K562 (cell line): ENCODE measurements around the gene ITPRID2. TPM values are rescaled to one million over a fixed set of nuclear protein-coding genes. Genes with fewer than 3 reads are reported as not detected.

ENCODE experiments used
- ATAC-seq: fragments of 200-7000 bp; cut with Tn5 transposase; 3 replicates; pipeline ENCODE4 v1.9.1; 2020; ENCODE audit warnings: moderate library complexity
- BruUV-seq: library from RNA; stranded (reverse); fragments of 400-500 nt; replicated peaks from 2 replicates; lab custom pipeline; 2021; lab: Mats Ljungman, UMichigan
- CTCF ChIA-PET: fragments of 300-600 bp; formaldehyde crosslinking; extraction: SDS; loops from one replicate; lab custom pipeline; 2021; ENCODE audit warnings: low intra/inter-chr PET ratio; lab: Yijun Ruan, JAX
- POLR2A ChIA-PET: fragments of 300-600, 350-650 bp; sonication (Branson Sonifier 250); formaldehyde crosslinking; extraction: SDS; loops from one replicate; lab custom pipeline; 2021; ENCODE audit warnings: antibody characterized with exemption, inconsistent platforms; lab: Yijun Ruan, JAX
- DNase-seq, 4 experiments: peaks; one replicate each; pipeline versions ENCODE4 v3.0.0 to v3.0.0-alpha.2; 2011 to 2018; ENCODE audit warnings: low spot score in 3 of 4, mixed read lengths in 3 of 4; ENCODE audit errors: extremely low read depth in 1 of 4
- FAIRE-seq: peaks from 2 replicates; lab custom pipeline; 2011; peaks lifted over from hg19 to GRCh38; lab: Jason Lieb, UNC
- H2AFZ ChIP-seq: 2 replicates; pipeline ENCODE4 v1.6.0; 2011; ENCODE audit warnings: low read depth, low read length, control low read depth, inconsistent platforms
- H3K27ac ChIP-seq: fragments of 200-600 bp; 3 replicates; pipeline ENCODE4 v1.8.0; 2011; ENCODE audit warnings: low read depth, mild to moderate bottlenecking, control low read depth, inconsistent platforms, low read length, moderate library complexity, mixed read lengths; ENCODE audit errors: extremely low read depth
- H3K27me3 ChIP-seq, 2 experiments: fragments of 300-600 bp in 1 of 2; 2 replicates in 1 of 2; 3 replicates in 1 of 2; pipeline versions ENCODE4 v1.6.0 to v1.8.0; 2011; ENCODE audit warnings: inconsistent platforms in 2 of 2, low read length in 2 of 2, mild to moderate bottlenecking in 1 of 2, mixed read lengths in 1 of 2, moderate library complexity in 1 of 2; ENCODE audit not compliant: control insufficient read depth in 2 of 2, insufficient read depth in 2 of 2
- H3K36me3 ChIP-seq: fragments of 300-600 bp; 3 replicates; pipeline ENCODE4 v1.8.0; 2011; ENCODE audit warnings: mild to moderate bottlenecking, low read length, inconsistent platforms; ENCODE audit not compliant: control insufficient read depth, insufficient read depth
- H3K4me1 ChIP-seq, 2 experiments: fragments of 200-600 bp in 1 of 2; replicated peaks in 1 of 2; 2 replicates in 1 of 2; 3 replicates in 1 of 2; pipeline versions ENCODE4 v1.5.1 to v1.8.0; 2011; ENCODE audit warnings: inconsistent platforms in 2 of 2, low read length in 2 of 2, mild to moderate bottlenecking in 1 of 2, mixed read lengths in 1 of 2, moderate library complexity in 1 of 2; ENCODE audit not compliant: control insufficient read depth in 2 of 2, insufficient read depth in 2 of 2
- H3K4me2 ChIP-seq: 2 replicates; pipeline ENCODE4 v1.6.1; 2011; ENCODE audit warnings: low read length, control low read depth, inconsistent platforms, mixed read lengths; ENCODE audit not compliant: insufficient read depth
- H3K4me3 ChIP-seq: fragments of 200-600 bp; sonication (generic), shearing (Covaris generic); 2 replicates; pipeline ENCODE4 v1.5.1; 2016; ENCODE audit warnings: control low read depth, inconsistent platforms
- H3K79me2 ChIP-seq: fragments of 200-600 bp; 3 replicates; pipeline ENCODE4 v1.8.0; 2011; ENCODE audit warnings: low read length, inconsistent platforms; ENCODE audit not compliant: control insufficient read depth, insufficient read depth
- H3K9ac ChIP-seq, 2 experiments: 2 replicates each; pipeline versions ENCODE4 v1.6.0 to v1.6.1; 2011; ENCODE audit warnings: low read depth in 2 of 2, low read length in 2 of 2, control low read depth in 1 of 2, inconsistent platforms in 1 of 2, mild to moderate bottlenecking in 1 of 2, mixed read lengths in 1 of 2; ENCODE audit not compliant: insufficient read depth in 1 of 2
- H3K9me1 ChIP-seq: one replicate; pipeline ENCODE4 v1.6.0; 2011; ENCODE audit warnings: inconsistent platforms, mild to moderate bottlenecking, low read length, moderate library complexity; ENCODE audit not compliant: control insufficient read depth, insufficient read depth
- H3K9me3 ChIP-seq: replicated peaks from 2 replicates; pipeline ENCODE4 v1.5.1; 2011; ENCODE audit warnings: low read depth, low read length, inconsistent platforms; ENCODE audit not compliant: control insufficient read depth, insufficient read depth
- H4K20me1 ChIP-seq: replicated peaks from 2 replicates; pipeline ENCODE4 v1.6.1; 2011; ENCODE audit warnings: low read length, inconsistent platforms, mixed read lengths; ENCODE audit not compliant: control insufficient read depth, insufficient read depth
- ATF3 ChIP-seq, 2 experiments: fragments of 450-650 bp in 1 of 2; sonication (generic) in 1 of 2; formaldehyde crosslinking in 1 of 2; IDR thresholded peaks in 1 of 2; conservative IDR thresholded peaks in 1 of 2; 2 replicates each; pipeline versions ENCODE4 v1.6.1 to v1.8.1; 2016 to 2023; ENCODE audit warnings: mild to moderate bottlenecking in 2 of 2, moderate library complexity in 2 of 2, inconsistent platforms in 1 of 2, missing genetic modification reagents in 1 of 2
- BRD9 ChIP-seq: fragments of 450-650 bp; IDR thresholded peaks from 2 replicates; pipeline ENCODE4 v1.6.1; 2018; ENCODE audit warnings: low read depth; ENCODE audit not compliant: partially characterized antibody
- DDX20 ChIP-seq: fragments of 450-650 bp; IDR thresholded peaks from 2 replicates; pipeline ENCODE4 v1.6.1; 2016; ENCODE audit warnings: missing genetic modification characterization, low read depth, mild to moderate bottlenecking, missing compliant biosample characterization, moderate library complexity
- DLX4 ChIP-seq: fragments of 250-450 bp; sonication (Bioruptor Pico); IDR thresholded peaks from 2 replicates; pipeline ENCODE4 v1.6.1; 2021; ENCODE audit warnings: mild to moderate bottlenecking
- E2F3 ChIP-seq: fragments of 250-450 bp; sonication (Bioruptor Pico); IDR thresholded peaks from 2 replicates; pipeline ENCODE4 v1.4.0; 2020; ENCODE audit warnings: mild to moderate bottlenecking
- ELF1 ChIP-seq: fragments of 200-800 bp; sonication (Bioruptor generic); IDR thresholded peaks from 2 replicates; pipeline ENCODE4 v1.6.1; 2016; ENCODE audit warnings: missing genetic modification characterization, missing compliant biosample characterization
- NFATC3 ChIP-seq: fragments of 450-650 bp; IDR thresholded peaks from 2 replicates; pipeline ENCODE4 v1.6.1; 2017; ENCODE audit warnings: mild to moderate bottlenecking
- PHB2 ChIP-seq: fragments of 450-650 bp; IDR thresholded peaks from 2 replicates; pipeline ENCODE4 v1.6.1; 2017; ENCODE audit warnings: low read depth
- SMARCB1 ChIP-seq: IDR thresholded peaks from 2 replicates; pipeline ENCODE4 v1.6.1; 2011; ENCODE audit warnings: improper control_type of control experiment, low read depth; ENCODE audit not compliant: insufficient read length
- TFAP4 ChIP-seq: sonication (generic); formaldehyde crosslinking; IDR thresholded peaks from 2 replicates; pipeline ENCODE4 v1.8.0; 2022; ENCODE audit warnings: missing genetic modification reagents, mild to moderate bottlenecking, moderate library complexity, borderline replicate concordance
- ZNF175 ChIP-seq: fragments of 200-800 bp; sonication (Bioruptor generic); IDR thresholded peaks from 2 replicates; pipeline ENCODE4 v1.6.1; 2016; ENCODE audit warnings: low read depth, mild to moderate bottlenecking, missing genetic modification characterization, missing compliant biosample characterization
- ZNF436 ChIP-seq: fragments of 250-450, 450-650 bp; sonication (Bioruptor Pico); formaldehyde crosslinking; IDR thresholded peaks from 2 replicates; pipeline ENCODE4 v1.7.0; 2020; ENCODE audit warnings: mild to moderate bottlenecking
- WGBS: fragments of 100-300 bp; shearing (Covaris generic); methylation state at CpG from one replicate; pipeline ENCODE4 v1.1.6; 2016; ENCODE audit warnings: low coverage, mixed read lengths; ENCODE audit not compliant: insufficient coverage; ENCODE audit errors: missing lambda C conversion rate; 5-methylcytosine and 5-hydroxymethylcytosine counted together
- in situ Hi-C: fragments of 300-500 bp; cut with MboI; formaldehyde crosslinking; loops from 4 replicates; pipeline ENCODE4 v1.15.0; 2018; ENCODE audit warnings: inconsistent platforms, mixed read lengths
- intact Hi-C: fragments of 100-400 bp; cut with micrococcal nuclease; formaldehyde crosslinking; loops from 2 replicates; pipeline ENCODE4 v1.14.2; 2022
- polyA plus RNA-seq, 8 experiments: library from polyadenylated mRNA; depleted of rRNA in 4 of 8; stranded (reverse) in 5 of 8; unstranded in 3 of 8; fragments of >200 nt; fragmentation: Nextera tagmentation in 2 of 8; fragmentation: Illumina TruSeq in 1 of 8; extraction: Ambion mirVana in 2 of 8; extraction: Trizol in 1 of 8; gene quantifications; 2 replicates each; pipeline versions ENCODE4 v1.2.1 to v1.2.3, GENCODE V29; 2011 to 2014; ENCODE audit warnings: inconsistent platforms in 1 of 8, missing spikeins in 1 of 8
- total RNA-seq, 7 experiments: library from RNA; depleted of rRNA in 6 of 7; stranded (reverse); fragments of >200 nt in 6 of 7; fragmentation: Illumina TruSeq in 2 of 7; extraction: Trizol in 2 of 7; gene quantifications; 2 replicates each; pipeline versions ENCODE4 v1.2.1 to v1.2.3, GENCODE V29; 2011 to 2021; ENCODE audit warnings: low replicate concordance in 1 of 7
- TF ChIP-seq, protein P1 (sequence below): fragments of 450-650 bp; IDR thresholded peaks from 2 replicates; pipeline ENCODE4 v1.6.1; 2016; ENCODE audit warnings: low read depth, mild to moderate bottlenecking, moderate library complexity

ITPRID2 gene
- total and polyA plus RNA-seq, 9 of the 15 experiments (the other 6 are each of a cell fraction or from before 2014, with no cell fraction given), result 18.5 to 77.8 (median 52.0) TPM

GRCh38 chr2:181849601-181850000, 41.9 kb upstream of the ITPRID2 start:
- Histone ChIP-seq H3K9me1 (no peaks in the 10 kb centered on the region), H3K27ac (no peak overlapping the region), H3K79me2 (no peaks in the 10 kb centered on the region), H3K4me1 (no peaks in the 10 kb centered on the region), H2AFZ (no peak overlapping the region), H3K9ac (no peak overlapping the region), H3K27me3 (no peaks in the 10 kb centered on the region)
- BruUV-seq, result no TSS peak
- in situ Hi-C loops, result no loop called here
- 15% methylated on average over 1 of the region's 1 CpG for WGBS
- CTCF ChIA-PET, result no interaction called here
- ATAC-seq (no peak), FAIRE-seq (no peak)
- POLR2A ChIA-PET, result no interaction called here
- TF ChIP-seq PHB2, result no peak
- TF ChIP-seq SMARCB1, result no peak
- TF ChIP-seq ZNF175 (CRISPR knock-in tag), result no peak
- no peak for TF ChIP-seq BRD9
- TF ChIP-seq, all 486 proteins: peak for 0
- DNase-seq, result no peak
- Histone ChIP-seq H3K4me3 (no peak overlapping the region), H3K36me3 (no peaks in the 10 kb centered on the region), H4K20me1 (no peaks in the 10 kb centered on the region), H3K4me2 (no peak overlapping the region), H3K9me3 (no peaks in the 10 kb centered on the region)
- intact Hi-C loops, result no loop called here

DNA sequence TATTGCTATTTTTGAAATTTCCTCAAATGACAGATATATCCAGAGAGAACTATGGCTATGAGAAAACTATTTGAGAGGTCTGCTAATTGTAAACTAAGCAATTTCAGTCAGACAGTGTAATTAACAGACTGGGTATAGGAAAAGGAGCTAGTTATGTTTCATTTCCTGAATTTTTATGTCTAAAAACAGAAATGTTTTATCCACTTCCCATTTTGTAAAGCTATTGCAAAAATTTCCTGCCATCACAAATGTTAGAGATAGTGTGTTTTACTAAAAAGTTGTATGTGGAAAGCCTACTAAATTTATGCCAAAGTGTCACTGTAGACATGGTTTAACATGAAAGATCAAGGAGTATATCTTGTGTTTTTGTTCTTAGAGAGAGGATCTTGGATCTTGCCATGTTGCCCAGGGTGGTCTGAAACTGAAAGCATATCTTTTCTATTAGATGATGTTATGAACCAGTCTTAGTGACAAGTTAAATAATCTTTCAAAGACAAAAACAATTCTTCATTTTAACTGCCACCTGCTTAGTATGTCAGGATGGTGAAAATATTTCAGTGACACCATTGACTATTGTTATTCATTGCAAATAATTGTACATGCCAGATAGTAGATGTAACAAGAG, 40.5 kb upstream of the ITPRID2 start:
- Histone ChIP-seq H3K4me3 (no peak overlapping the region), H2AFZ (no peak overlapping the region), H3K9ac (no peak overlapping the region), H3K36me3 (no peaks in the 10 kb centered on the region), H3K4me2 (no peak overlapping the region), H3K79me2 (no peaks in the 10 kb centered on the region), H4K20me1 (no peaks in the 10 kb centered on the region), H3K9me3 (no peaks in the 10 kb centered on the region), H3K9me1 (no peaks in the 10 kb centered on the region), H3K27ac (no peak overlapping the region), H3K4me1 (no peaks in the 10 kb centered on the region), H3K27me3 (no peaks in the 10 kb centered on the region)
- FAIRE-seq, result no peak
- BruUV-seq, result no TSS peak
- ChIA-PET CTCF (no interaction called here), POLR2A (no interaction called here)
- ATAC-seq, result no peak
- no peak for DNase-seq
- in situ Hi-C loops, result no loop called here
- intact Hi-C loops, result no loop called here
- TF ChIP-seq ATF3 (IDR thresholded peaks at IDR 0.05) (no peak), ATF3 (CRISPR knock-in tag; conservative IDR thresholded peaks at IDR 0.05) (no peak), DDX20 (no peak), NFATC3 (no peak), ELF1 (tag) (no peak), E2F3 (no peak), DLX4 (CRISPR knock-in tag) (no peak), ZNF436 (CRISPR knock-in tag) (no peak), TFAP4 (no peak)
- TF ChIP-seq, protein P1, sequence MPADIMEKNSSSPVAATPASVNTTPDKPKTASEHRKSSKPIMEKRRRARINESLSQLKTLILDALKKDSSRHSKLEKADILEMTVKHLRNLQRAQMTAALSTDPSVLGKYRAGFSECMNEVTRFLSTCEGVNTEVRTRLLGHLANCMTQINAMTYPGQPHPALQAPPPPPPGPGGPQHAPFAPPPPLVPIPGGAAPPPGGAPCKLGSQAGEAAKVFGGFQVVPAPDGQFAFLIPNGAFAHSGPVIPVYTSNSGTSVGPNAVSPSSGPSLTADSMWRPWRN, result no peak
